ENCODE measurements around the gene TMC7.
"Not testable (repeated sequence)": the region's sequence is repeated elsewhere in the genome, so short reads cannot be mapped to it uniquely, and the experiment has no call there.

DNA sequence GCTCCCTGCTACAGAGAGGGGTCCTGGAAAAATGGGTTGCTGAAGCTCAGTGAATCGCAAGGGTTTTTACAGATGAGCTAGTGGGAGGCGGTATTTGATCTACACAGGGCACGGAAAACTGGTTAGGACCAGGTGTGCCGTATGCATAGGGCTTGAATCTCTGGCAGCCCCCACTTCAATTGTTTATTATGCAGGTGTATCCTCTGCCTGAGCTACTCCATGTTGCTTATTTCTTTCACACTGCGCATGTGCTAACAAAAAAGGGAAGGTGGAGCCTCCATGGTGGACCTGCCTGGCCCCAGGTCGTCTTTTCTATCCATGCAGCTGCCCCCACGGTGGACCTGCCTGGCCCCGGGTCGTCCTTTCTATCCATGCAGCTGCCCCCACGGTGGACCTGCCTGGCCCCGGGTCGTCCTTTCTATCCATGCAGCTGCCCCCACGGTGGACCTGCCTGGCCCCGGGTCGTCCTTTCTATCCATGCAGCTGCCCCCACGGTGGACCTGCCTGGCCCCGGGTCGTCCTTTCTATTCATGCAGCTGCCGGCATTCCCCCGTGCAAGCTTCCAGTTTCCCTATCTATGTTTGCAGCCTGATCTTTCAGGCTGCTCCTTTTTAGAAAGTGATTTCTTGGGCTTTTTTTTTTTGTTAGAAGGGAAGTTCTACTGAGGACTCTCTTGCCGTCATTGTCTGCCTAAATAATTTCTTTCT lies 27.7 kb upstream of the TMC7 start:
- TF ChIP-seq, protein P1, sequence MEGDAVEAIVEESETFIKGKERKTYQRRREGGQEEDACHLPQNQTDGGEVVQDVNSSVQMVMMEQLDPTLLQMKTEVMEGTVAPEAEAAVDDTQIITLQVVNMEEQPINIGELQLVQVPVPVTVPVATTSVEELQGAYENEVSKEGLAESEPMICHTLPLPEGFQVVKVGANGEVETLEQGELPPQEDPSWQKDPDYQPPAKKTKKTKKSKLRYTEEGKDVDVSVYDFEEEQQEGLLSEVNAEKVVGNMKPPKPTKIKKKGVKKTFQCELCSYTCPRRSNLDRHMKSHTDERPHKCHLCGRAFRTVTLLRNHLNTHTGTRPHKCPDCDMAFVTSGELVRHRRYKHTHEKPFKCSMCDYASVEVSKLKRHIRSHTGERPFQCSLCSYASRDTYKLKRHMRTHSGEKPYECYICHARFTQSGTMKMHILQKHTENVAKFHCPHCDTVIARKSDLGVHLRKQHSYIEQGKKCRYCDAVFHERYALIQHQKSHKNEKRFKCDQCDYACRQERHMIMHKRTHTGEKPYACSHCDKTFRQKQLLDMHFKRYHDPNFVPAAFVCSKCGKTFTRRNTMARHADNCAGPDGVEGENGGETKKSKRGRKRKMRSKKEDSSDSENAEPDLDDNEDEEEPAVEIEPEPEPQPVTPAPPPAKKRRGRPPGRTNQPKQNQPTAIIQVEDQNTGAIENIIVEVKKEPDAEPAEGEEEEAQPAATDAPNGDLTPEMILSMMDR (IDR thresholded peaks at IDR 0.05), result not testable (repeated sequence)
- not testable (repeated sequence) for TF ChIP-seq POLR2A, POLR2AphosphoS5 (IDR thresholded peaks at IDR 0.05)

Measured in breast epithelium (tissue), 3 donors.